Erythroblast (primary cell): ENCODE results near the gene CDK5RAP2.

Source experiments
- GATA1 ChIP-seq: IDR thresholded peaks from 2 replicates; pipeline ENCODE4 v1.6.1; 2011; ENCODE audit warnings: low read depth, mild to moderate bottlenecking, control low read depth, low read length, moderate library complexity
- POLR2A ChIP-seq: IDR thresholded peaks from 2 replicates; pipeline ENCODE4 v1.6.1; 2011; ENCODE audit warnings: mild to moderate bottlenecking, low read length

GRCh38 chr9:120350596-120350995 is 229.4 kb downstream of the CDK5RAP2 start:
- TF ChIP-seq POLR2A, result no peak
- no peak for TF ChIP-seq GATA1
